Glomerular visceral epithelial cell (primary cell): Measurements from ENCODE around the gene PAX2.

Source experiments
- DNase-seq: peaks from one replicate; pipeline ENCODE4 v3.0.0-alpha.2; 2016; ENCODE audit errors: extremely low spot score

The PAX2 gene

DNA sequence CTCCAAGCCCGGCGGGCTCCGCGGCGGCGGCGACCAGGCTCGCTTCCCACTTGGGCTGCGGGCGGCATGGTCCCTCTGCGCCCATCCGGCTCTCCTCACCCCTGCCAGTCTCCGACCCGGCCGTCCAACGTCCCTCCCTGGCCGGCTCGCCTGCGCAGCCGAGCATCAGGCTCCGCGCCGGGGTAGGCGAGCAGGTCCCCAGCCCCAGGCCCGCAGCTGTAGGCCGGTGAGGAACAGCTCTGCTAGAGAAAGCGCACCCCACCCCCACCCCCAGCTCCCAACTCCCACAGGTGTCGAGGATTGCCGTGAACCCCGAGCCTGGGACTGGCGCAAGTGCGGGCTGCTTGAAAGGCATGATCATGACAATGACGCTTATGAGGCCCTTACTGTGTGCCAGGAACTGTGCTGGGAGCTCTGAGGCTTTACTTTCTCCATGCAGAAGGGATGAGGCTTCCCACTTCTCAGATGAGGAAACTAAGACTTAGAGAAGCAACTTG, 20.8 kb upstream of the PAX2 start:
- DNase-seq, result no peak

- no peak for DNase-seq
Observed at GRCh38 chr10:100725071-100725471, 20.3 kb upstream of the PAX2 start.

DNA sequence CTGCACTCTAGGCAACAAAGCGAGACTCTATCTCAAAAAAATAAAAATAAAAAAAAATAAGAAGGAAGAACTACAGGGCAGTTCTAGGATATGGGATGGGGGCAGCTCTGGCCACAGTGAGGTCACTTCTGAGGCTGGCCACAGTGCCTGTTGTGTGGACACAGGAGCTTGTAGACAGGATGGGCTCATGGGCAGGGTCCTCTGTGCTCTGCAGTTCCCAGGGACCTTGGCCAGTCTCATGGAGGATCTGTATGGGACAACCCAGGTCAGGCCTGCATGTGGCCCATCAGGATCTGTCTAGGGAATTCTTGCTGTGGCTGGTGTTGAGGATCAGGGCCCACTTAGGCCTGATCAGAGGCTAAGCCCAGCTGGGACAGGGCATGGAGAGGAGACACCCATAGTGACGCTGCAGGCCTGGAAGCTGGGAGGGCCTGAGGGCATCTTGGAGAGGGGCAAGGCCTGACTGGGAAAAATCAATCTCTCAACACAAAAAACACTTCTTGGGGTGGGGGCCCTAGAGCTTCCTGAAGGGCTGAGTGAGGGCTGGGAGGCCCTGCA, 19.4 kb upstream of the PAX2 start:
- no peak for DNase-seq

DNA sequence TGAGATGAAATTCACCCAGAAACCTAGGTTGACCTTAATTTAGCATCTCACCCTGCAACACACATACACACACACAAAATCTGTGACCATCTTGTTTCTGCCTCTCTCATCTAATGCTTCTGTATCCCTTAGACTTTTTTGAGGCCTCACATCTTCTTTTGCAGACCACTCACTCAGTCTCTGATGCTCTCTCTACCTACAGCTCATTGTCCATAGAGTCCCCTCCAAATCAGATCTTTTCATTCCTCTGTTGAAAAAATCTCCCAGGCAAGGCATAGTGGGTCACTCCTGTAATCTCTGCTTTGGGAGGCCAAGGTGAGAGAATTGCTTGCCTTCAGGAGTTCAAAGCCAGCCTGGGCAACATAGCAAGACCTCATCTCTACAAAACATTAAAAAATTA, 17.6 kb upstream of the PAX2 start:
- DNase-seq, result no peak

- peak; percentile 86 for DNase-seq
Observed at GRCh38 chr10:100728928-100729861, 16.2 kb upstream of the PAX2 start.

- DNase-seq, result no peak
Observed at GRCh38 chr10:100729862-100730724, 15.3 kb upstream of the PAX2 start.

DNA sequence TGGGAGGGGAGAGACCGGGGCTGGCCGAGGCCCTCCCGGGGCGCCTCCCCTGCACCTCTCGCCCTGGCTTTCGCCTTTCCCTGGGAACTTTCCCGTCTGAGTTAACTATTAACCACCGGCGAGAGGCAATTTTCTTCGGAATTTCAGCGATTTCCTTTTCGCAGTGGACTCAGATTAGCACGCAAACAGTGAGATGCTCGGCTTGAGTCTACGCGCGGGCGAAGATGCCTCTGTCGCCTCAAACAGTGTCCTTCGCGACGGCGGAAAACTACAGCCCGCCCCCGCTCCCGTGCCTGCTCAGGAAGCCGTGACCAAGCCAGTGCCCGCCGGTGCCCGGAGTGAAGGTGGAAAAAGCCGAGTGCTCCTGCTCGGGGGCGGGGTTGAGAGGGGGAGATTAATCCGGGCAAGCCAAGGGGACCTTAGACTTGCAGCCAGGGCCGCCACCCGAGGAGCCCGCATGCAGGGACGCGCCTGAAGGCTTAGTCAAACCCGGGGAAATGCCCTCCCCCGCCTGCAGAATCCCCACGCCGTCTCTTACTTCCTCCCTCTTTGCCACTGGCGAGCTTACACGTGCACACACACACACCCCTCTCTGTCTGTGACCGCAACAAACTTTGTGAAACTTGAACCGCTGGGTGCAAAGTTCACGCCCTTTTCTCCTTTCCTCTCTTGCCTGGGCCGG, 14.5 kb upstream of the PAX2 start:
- peak; percentile 92 for DNase-seq

GRCh38 chr10:100731407-100732240, 13.8 kb upstream of the PAX2 start:
- no peak for DNase-seq

DNA sequence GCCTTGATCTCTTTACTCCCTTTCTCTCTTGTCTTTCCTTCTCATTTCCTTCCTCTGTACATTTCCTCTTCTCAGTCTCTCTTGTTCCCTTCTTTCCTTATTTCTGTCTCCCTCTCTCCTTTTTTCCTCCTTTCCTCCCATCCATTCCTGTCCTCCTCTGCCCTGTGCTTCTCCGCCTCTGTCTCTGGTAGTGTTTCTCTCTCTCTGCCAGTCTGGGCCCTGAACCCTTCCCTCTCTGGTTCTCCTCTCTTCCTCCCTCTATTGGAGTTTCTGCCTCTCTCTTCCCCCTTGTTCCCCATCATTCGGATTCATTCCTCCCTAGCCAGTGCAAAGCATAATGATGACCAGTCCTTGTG, 13.2 kb upstream of the PAX2 start:
- no peak for DNase-seq

DNA sequence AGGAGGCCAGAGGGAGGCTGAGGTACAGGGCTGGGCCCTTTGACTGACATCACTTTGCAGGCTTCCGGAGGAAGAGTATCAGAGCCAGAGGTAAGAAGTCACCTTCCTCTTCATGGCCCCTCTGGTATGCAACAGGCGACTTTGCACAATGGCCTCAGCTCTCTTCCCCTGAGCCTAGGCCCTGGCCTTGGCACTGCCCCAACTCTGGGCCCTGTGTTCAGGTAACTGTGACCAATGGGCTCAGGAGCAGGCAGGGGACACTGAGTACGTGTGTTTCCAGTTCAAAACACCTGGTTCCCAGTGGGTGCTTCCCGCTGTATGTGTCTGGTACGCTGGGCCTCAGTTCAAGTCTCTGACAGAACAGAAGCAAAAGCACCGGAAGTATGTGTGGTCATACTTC, 12.1 kb upstream of the PAX2 start:
- DNase-seq, result no peak

GRCh38 chr10:100734295-100735086, 10.9 kb upstream of the PAX2 start:
- DNase-seq, result no peak

DNA sequence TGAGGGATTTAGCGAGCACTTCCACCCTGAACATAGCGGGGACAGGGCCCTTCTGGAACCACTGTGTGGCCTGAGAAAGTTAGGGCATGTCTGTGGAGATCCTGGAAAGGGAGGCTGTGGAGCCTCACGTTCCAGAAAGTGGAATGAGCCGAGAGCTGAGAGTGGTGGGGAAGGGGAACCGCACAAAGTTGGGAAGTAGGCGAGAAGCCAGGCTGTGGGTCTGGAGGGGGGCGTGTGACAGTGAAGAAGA, 10.4 kb upstream of the PAX2 start:
- DNase-seq, result no peak

DNA sequence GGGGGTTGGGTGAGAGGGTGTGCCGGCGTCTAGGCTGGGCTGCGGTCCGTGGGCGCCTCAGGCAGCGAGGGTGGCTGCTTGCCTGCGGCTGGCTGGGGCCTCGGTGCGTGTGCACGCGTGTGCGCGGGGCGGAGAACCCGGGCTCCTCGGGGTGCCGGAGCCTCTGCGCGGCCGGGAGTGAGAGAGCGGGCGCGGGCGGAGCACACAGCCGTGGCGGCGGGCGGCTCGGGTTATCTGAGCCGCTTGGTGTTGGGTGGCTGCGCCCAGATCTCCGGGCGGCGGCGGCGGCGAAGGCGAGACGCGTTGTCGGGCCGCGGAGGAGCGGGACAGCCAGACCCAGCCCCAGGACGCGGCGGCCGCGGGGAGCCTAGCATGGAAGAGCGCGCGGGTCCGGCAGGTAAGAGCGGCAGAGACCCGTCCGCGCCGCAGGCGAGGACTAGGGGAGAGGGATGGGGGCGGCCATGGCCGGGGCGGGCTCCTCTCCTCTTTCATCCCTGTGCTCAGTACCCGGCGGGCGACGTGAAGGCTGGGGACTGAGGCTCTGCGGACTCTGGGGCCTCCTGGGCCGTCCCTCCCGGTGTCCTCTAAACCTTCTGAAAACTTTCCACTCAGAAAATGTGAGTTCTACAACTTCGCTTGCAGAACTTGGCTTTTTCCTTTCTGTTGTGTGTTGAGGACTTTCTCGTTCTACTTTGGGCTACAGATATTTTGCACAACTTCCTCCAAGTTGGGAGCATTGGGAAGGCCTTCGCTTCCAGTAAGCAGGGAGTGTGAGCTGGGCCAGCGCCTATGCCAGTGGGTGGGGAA, 9.8 kb upstream of the PAX2 start:
- peak; percentile 36 for DNase-seq

- no peak for DNase-seq
Observed at GRCh38 chr10:100736144-100736808, 9.1 kb upstream of the PAX2 start.

DNA sequence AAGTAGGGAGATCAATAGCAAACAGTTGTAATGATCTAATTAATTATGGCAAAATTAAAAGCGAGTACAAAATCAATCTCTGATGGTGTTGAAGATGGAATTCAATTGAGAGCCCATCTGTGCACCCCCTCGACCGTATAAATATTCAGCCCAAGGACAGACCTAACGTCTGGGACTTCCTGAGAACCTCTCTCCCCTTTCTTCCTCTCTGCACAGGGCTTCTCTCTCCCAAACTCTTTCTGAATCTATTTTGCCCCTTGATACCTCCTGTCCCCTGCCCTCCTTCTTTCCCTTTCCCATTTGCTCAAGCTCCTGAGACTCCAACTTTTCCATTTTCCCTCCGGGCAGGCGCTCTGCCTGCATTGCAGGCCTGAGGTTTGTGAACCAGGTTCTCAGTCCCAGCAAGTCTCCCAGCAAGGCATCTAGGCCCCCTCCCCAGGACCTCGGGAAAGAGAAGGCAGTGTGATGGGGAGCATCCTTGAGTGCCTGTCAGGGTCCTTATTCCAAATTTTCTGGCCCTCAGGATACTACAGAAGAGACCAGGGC, 8.5 kb upstream of the PAX2 start:
- DNase-seq, result no peak

GRCh38 chr10:100737355-100738054, 7.9 kb upstream of the PAX2 start:
- peak; percentile 38 for DNase-seq

- DNase-seq, result peak; percentile 49
Observed at GRCh38 chr10:100738055-100738827, 7.1 kb upstream of the PAX2 start.
